GM13977 (cell line): Measurements from ENCODE around the gene TOMM6.
"Not testable (repeated sequence)": the region's sequence is repeated elsewhere in the genome, so short reads cannot be mapped to it uniquely, and the experiment has no call there.

Experiments
- DNase-seq: peaks from one replicate; pipeline ENCODE4 v3.0.0; 2012; ENCODE audit warnings: low spot score
- CTCF ChIP-seq: IDR thresholded peaks from 2 replicates; pipeline ENCODE4 v1.5.1; 2012; ENCODE audit warnings: mild to moderate bottlenecking, control low read depth; ENCODE audit not compliant: insufficient read depth; ENCODE audit errors: extremely low read depth, missing control alignments
- in situ Hi-C: fragments of 300-500 bp; cut with MboI; formaldehyde crosslinking; loops from one replicate; pipeline ENCODE4 v1.12.0; 2022; ENCODE audit warnings: low sequenced_read_pairs, low pct_unique_long_range_greater_than_20kb, mixed read lengths, inconsistent platforms; ENCODE audit not compliant: unreplicated experiment

The TOMM6 gene

GRCh38 chr6:41759905-41760579, 27.5 kb upstream of the TOMM6 start:
- DNase-seq, result no peak
- TF ChIP-seq CTCF, result no peak
- in situ Hi-C loops, result no loop called here

- no peak for TF ChIP-seq CTCF
- DNase-seq, result no peak
- in situ Hi-C loops, result no loop called here
Observed at GRCh38 chr6:41763470-41763869, 24.0 kb upstream of the TOMM6 start.

GRCh38 chr6:41766043-41766664, 21.3 kb upstream of the TOMM6 start:
- DNase-seq, in situ Hi-C loops: not testable (repeated sequence)

GRCh38 chr6:41767112-41767833, 20.2 kb upstream of the TOMM6 start:
- no peak for TF ChIP-seq CTCF
- no peak for DNase-seq
- in situ Hi-C loops, result no loop called here

- no peak for DNase-seq
- in situ Hi-C loops, result no loop called here
- TF ChIP-seq CTCF, result no peak
Observed at GRCh38 chr6:41768545-41769308, 18.8 kb upstream of the TOMM6 start.

- in situ Hi-C loops, result no loop called here
- DNase-seq, result no peak
Observed at GRCh38 chr6:41769376-41769775, 18.1 kb upstream of the TOMM6 start.

More at GRCh38 chr6:41769376-41769775, 18.1 kb upstream of the TOMM6 start:
- no peak for TF ChIP-seq CTCF
